ENCODE results near the gene POLR1C. TPM values are rescaled to one million over a fixed set of nuclear protein-coding genes. Genes with fewer than 3 reads are reported as not detected.
A peak's percentile ranks its signal among the peaks of the same experiment; 100 is the strongest.

The POLR1C gene
- total and polyA plus RNA-seq, 10 of the 15 experiments (the other 5 are each of a cell fraction or from before 2014, with no cell fraction given) = 40.0 to 180 (median 66.2) TPM

- TF ChIP-seq ZBTB4 (CRISPR knock-in tag; IDR thresholded peaks at IDR 0.05) (no peak), HSF1 (IDR thresholded peaks at IDR 0.05; ENCODE audit: low read depth, low read length) (no peak), BHLHE40 (IDR thresholded peaks at IDR 0.05; ENCODE audit: borderline replicate concordance in 1 of 2, low read depth in 2 of 2, low read length in 1 of 2) (0 out of 4 replicates have a peak, but pooled peaks of 1 of the 2 experiments have one; percentile 12), E2F8 (IDR thresholded peaks at IDR 0.05; ENCODE audit: low read depth, partially characterized antibody) (no peak), EP300 (IDR thresholded peaks at IDR 0.05; ENCODE audit: borderline replicate concordance in 1 of 2, control insufficient read depth in 1 of 2, low read depth in 2 of 2, low read length in 2 of 2) (no peak), FOXK2 (IDR thresholded peaks at IDR 0.05) (no peak), ZSCAN29 (IDR thresholded peaks at IDR 0.05) (no peak), YY1 (IDR thresholded peaks at IDR 0.05; ENCODE audit: low read depth, low read length) (peak; percentile 98), NBN (IDR thresholded peaks at IDR 0.05) (0 out of 2 replicates have a peak, but pooled peaks have one; percentile 55), SKIL (IDR thresholded peaks at IDR 0.05; ENCODE audit: low read depth, poor library complexity, severe bottlenecking) (no peak), E2F4 (IDR thresholded peaks at IDR 0.05; ENCODE audit: low read depth, low read length) (peak; percentile 65; the same call in 1 of the 2 replicates), SMAD5 (IDR thresholded peaks at IDR 0.05; ENCODE audit: low read depth) (peak; percentile 69; the same call in 1 of the 2 replicates), RELA (IDR thresholded peaks at IDR 0.05; ENCODE audit: borderline replicate concordance, partially characterized antibody) (peak; percentile 60), EED (IDR thresholded peaks at IDR 0.05; ENCODE audit: low read depth) (no peak), RBBP5 (conservative IDR thresholded peaks at IDR 0.05) (no peak), ZBED1 (IDR thresholded peaks at IDR 0.05; ENCODE audit: borderline replicate concordance) (no peak)
These were observed 39.5 kb upstream of the POLR1C start, which contains the start of gene TJAP1 (continued) for GRCh38 chr6:43477235-43478007.

Measured in GM12878 (cell line).